CD14-positive monocyte (primary cell): ENCODE data around the gene MRPL41. TPM values are rescaled to one million over a fixed set of nuclear protein-coding genes. Genes with fewer than 3 reads are reported as not detected.
"Not testable (repeated sequence)": the region's sequence is repeated elsewhere in the genome, so short reads cannot be mapped to it uniquely, and the experiment has no call there.

Experiments used
- DNase-seq, 3 donors: peaks; one replicate each; pipeline ENCODE4 v3.0.0-alpha.2; 2011 to 2022
- H2AFZ ChIP-seq: 2 replicates; pipeline ENCODE4 v1.6.0; 2012; ENCODE audit warnings: mild to moderate bottlenecking, low read depth, low read length, inconsistent platforms; ENCODE audit not compliant: insufficient read depth, poor library complexity, severe bottlenecking
- H3K27ac ChIP-seq, 2 donors: 1 replicate in 1 of 2; 2 replicates in 1 of 2; pipeline ENCODE4 v1.5.1; 2012 to 2013; ENCODE audit warnings: low read length in 2 of 2, control low read depth in 1 of 2, inconsistent platforms in 1 of 2, low read depth in 1 of 2, mild to moderate bottlenecking in 1 of 2
- H3K27me3 ChIP-seq, 2 donors: one replicate each; pipeline versions ENCODE4 v1.6.0 to v1.6.1; 2011 to 2013; ENCODE audit warnings: low read length in 2 of 2; ENCODE audit not compliant: control insufficient read depth in 2 of 2, insufficient read depth in 2 of 2
- H3K36me3 ChIP-seq, 2 donors: replicated peaks in 1 of 2; 1 replicate in 1 of 2; 2 replicates in 1 of 2; pipeline versions ENCODE4 v1.5.1 to v1.6.1; 2012 to 2013; ENCODE audit warnings: low read length in 2 of 2, control low read depth in 1 of 2, inconsistent platforms in 1 of 2, mild to moderate bottlenecking in 1 of 2; ENCODE audit not compliant: insufficient read depth in 2 of 2, control insufficient read depth in 1 of 2
- H3K4me1 ChIP-seq, 2 donors: 1 replicate in 1 of 2; 2 replicates in 1 of 2; pipeline versions ENCODE4 v1.5.1 to v1.6.1; 2012 to 2013; ENCODE audit warnings: low read length in 2 of 2, control low read depth in 1 of 2, inconsistent platforms in 1 of 2, mild to moderate bottlenecking in 1 of 2, moderate library complexity in 1 of 2; ENCODE audit not compliant: insufficient read depth in 2 of 2, control insufficient read depth in 1 of 2
- H3K4me2 ChIP-seq: replicated peaks from 2 replicates; pipeline ENCODE3; 2012; ENCODE audit warnings: low read length, moderate library complexity, mild to moderate bottlenecking; ENCODE audit not compliant: poor library complexity, severe bottlenecking; ENCODE audit errors: extremely low read depth
- H3K4me3 ChIP-seq, 3 experiments: fragments of 200-600 bp in 1 of 3; sonication (generic) in 1 of 3; replicated peaks in 1 of 3; 1 replicate in 2 of 3; 2 replicates in 1 of 3; pipeline ENCODE4 v1.5.1; 2011 to 2013; ENCODE audit warnings: low read length in 3 of 3, mild to moderate bottlenecking in 3 of 3, control low read depth in 2 of 3, low read depth in 2 of 3, inconsistent platforms in 1 of 3, moderate library complexity in 1 of 3
- H3K79me2 ChIP-seq: 2 replicates; pipeline ENCODE4 v1.6.0; 2012; ENCODE audit warnings: mild to moderate bottlenecking, control low read depth, inconsistent platforms, low read length, moderate library complexity; ENCODE audit not compliant: insufficient read depth
- H3K9ac ChIP-seq: 2 replicates; pipeline ENCODE4 v1.6.0; 2017; ENCODE audit warnings: low read length, mild to moderate bottlenecking; ENCODE audit not compliant: insufficient read depth, poor library complexity, severe bottlenecking
- H3K9me3 ChIP-seq, 2 donors: replicated peaks in 1 of 2; 1 replicate in 1 of 2; 2 replicates in 1 of 2; pipeline versions ENCODE4 v1.5.1 to v1.6.1; 2012 to 2013; ENCODE audit warnings: low read length in 2 of 2, control low read depth in 1 of 2; ENCODE audit not compliant: control insufficient read depth in 1 of 2, insufficient read depth in 1 of 2
- H4K20me1 ChIP-seq: 2 replicates; pipeline ENCODE4 v1.6.0; 2012; ENCODE audit warnings: mild to moderate bottlenecking, low read length, control low read depth, moderate library complexity; ENCODE audit not compliant: insufficient read depth
- H3K27ac Mint-ChIP-seq, 7 donors: one replicate each; pipeline ENCODE4 v1.8.0; 2020; ENCODE audit warnings: mild to moderate bottlenecking in 7 of 7, mixed read lengths in 7 of 7, moderate library complexity in 6 of 7, inconsistent platforms in 2 of 7
- H3K27me3 Mint-ChIP-seq, 3 donors: one replicate each; pipeline ENCODE4 v1.8.0; 2021 to 2022; ENCODE audit warnings: low read depth in 3 of 3, mild to moderate bottlenecking in 3 of 3, mixed read lengths in 3 of 3, moderate library complexity in 3 of 3, inconsistent platforms in 1 of 3
- H3K36me3 Mint-ChIP-seq, 2 donors: one replicate each; pipeline ENCODE4 v1.8.0; 2020; ENCODE audit warnings: mixed read lengths in 2 of 2, inconsistent platforms in 1 of 2, mild to moderate bottlenecking in 1 of 2
- H3K4me1 Mint-ChIP-seq: one replicate; pipeline ENCODE4 v1.8.0; 2020; ENCODE audit warnings: mild to moderate bottlenecking, mixed read lengths
- H3K4me3 Mint-ChIP-seq, 2 donors: one replicate each; pipeline ENCODE4 v1.8.0; 2020; ENCODE audit warnings: mild to moderate bottlenecking in 2 of 2, mixed read lengths in 2 of 2, moderate library complexity in 1 of 2
- H3K9me3 Mint-ChIP-seq, 7 donors: one replicate each; pipeline ENCODE4 v1.8.0; 2020 to 2022; ENCODE audit warnings: mixed read lengths in 7 of 7, mild to moderate bottlenecking in 6 of 7, moderate library complexity in 6 of 7, inconsistent platforms in 2 of 7
- CTCF ChIP-seq: fragments of 200-600 bp; IDR thresholded peaks from one replicate; pipeline ENCODE4 v1.8.0; 2022; ENCODE audit warnings: antibody characterized with exemption, mild to moderate bottlenecking
- WGBS: methylation state at CpG from one replicate; pipeline ENCODE4 v1.1.5; 2013; ENCODE audit warnings: missing lambda C conversion rate; ENCODE audit not compliant: insufficient coverage; 5-methylcytosine and 5-hydroxymethylcytosine counted together
- intact Hi-C, 2 donors: fragments of 100-400 bp; cut with micrococcal nuclease; formaldehyde crosslinking; loops; one replicate each; pipeline versions ENCODE4 v1.15.0 to v1.15.1; 2023
- polyA plus RNA-seq, 3 donors: library from polyadenylated mRNA; depleted of rRNA in 1 of 3; unstranded in 2 of 3; stranded (reverse) in 1 of 3; fragments of 300-500 nt in 2 of 3; fragments of >200 nt in 1 of 3; fragmentation: Illumina TruSeq in 2 of 3; gene quantifications; 1 replicate in 2 of 3; 2 replicates in 1 of 3; pipeline ENCODE4 v1.2.3, GENCODE V29; 2012 to 2021

The MRPL41 gene
- polyA plus RNA-seq, 3 donors = 17.3 to 49.4 (median 33.2) TPM

- no peak overlapping the region for H3K27ac ChIP-seq
- no peaks in the 10 kb centered on the region for H3K9me3 ChIP-seq
- H3K4me3 ChIP-seq = no peak overlapping the region
- H3K79me2 ChIP-seq = no peaks in the 10 kb centered on the region
- no peak overlapping the region for H3K9ac ChIP-seq
- no peak overlapping the region for H3K4me3 Mint-ChIP-seq
- no peak overlapping the region for H2AFZ ChIP-seq
- no peaks in the 10 kb centered on the region for H4K20me1 ChIP-seq
- H3K4me1 Mint-ChIP-seq = no peaks in the 10 kb centered on the region
- TF ChIP-seq CTCF = no peak
- H3K4me1 ChIP-seq = no peaks in the 10 kb centered on the region
- intact Hi-C loops = no loop called here
- H3K4me2 ChIP-seq = no peak overlapping the region
- no peaks in the 10 kb centered on the region for H3K27me3 ChIP-seq
- WGBS = 94% methylated on average over 7 of the region's 10 CpGs
- peak in 1 of 3 donors; percentile 3 for DNase-seq
- no peaks in the 10 kb centered on the region for H3K36me3 Mint-ChIP-seq
- peaks cover 0 to 2% (median 0%) of the 10 kb centered on the region in 3 donors for H3K27me3 Mint-ChIP-seq
- no peaks in the 10 kb centered on the region for H3K36me3 ChIP-seq
- H3K9me3 Mint-ChIP-seq = peaks cover 0 to 2% (median 0%) of the 10 kb centered on the region in 7 donors
- no peak overlapping the region for H3K27ac Mint-ChIP-seq
These were observed 35.3 kb upstream of the MRPL41 start for GRCh38 chr9:137516144-137516917.

GRCh38 chr9:137518661-137519459 is 32.8 kb upstream of the MRPL41 start:
- DNase-seq, H3K4me2 ChIP-seq, H3K79me2 ChIP-seq, H3K9ac ChIP-seq, H3K27me3 Mint-ChIP-seq, H3K4me1 Mint-ChIP-seq, H3K27ac Mint-ChIP-seq, H3K36me3 Mint-ChIP-seq, H3K9me3 ChIP-seq, H2AFZ ChIP-seq, H4K20me1 ChIP-seq, H3K36me3 ChIP-seq, H3K9me3 Mint-ChIP-seq, H3K4me3 Mint-ChIP-seq, H3K4me3 ChIP-seq, H3K4me1 ChIP-seq, H3K27ac ChIP-seq, intact Hi-C loops, H3K27me3 ChIP-seq: not testable (repeated sequence)
- 90% methylated on average over 9 of the region's 13 CpGs for WGBS
